Astrocyte of the cerebellum (primary cell): ENCODE measurements around the gene TMEFF2.

Experiments
- DNase-seq: peaks from one replicate; pipeline ENCODE4 v3.0.0-alpha.2; 2011; ENCODE audit warnings: low read depth
- H3K4me3 ChIP-seq: 2 replicates; pipeline ENCODE4 v1.5.1; 2011; ENCODE audit warnings: mild to moderate bottlenecking, low read depth, low read length, moderate library complexity
- in situ Hi-C: cut with HindIII; loops from 2 replicates; pipeline ENCODE4 v1.10.0; 2017; ENCODE audit warnings: low sequenced_read_pairs
- TF ChIP-seq, protein P1 (sequence below): IDR thresholded peaks from 2 replicates; pipeline ENCODE4 v1.5.1; 2012; ENCODE audit warnings: low read length, low read depth, moderate library complexity, mild to moderate bottlenecking; ENCODE audit errors: missing control alignments

Gene TMEFF2

DNA sequence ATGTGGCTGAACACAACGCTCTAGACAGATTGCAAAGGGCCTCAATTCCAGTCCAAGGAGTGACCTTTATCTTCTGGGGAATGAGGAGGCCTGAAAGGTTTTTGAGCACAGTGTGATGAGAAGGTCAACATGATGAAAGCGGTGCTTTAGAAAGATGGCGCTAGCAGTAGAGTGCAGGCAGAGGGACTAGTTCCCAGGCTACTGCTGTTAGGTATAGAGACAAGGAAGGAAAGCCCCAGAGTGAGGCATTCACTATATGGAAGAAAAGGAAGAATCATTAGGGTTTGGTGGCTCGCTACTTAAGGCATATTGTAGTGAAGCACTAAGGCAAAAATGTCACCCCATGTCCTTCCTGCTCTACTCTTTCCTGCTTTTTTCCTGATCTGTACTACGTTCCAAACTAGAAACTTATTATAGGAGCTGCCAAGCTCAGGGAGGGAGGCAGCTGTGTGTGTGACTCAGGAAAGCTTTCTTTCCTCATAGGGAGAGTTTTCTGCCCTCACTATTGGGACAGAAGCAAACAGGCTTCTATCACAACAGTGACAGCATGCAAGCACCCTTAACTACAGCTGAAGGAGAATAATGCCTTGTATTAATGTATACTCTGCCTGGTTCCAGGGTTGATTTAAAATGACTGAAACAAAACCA is 187.0 kb downstream of the TMEFF2 start:
- TF ChIP-seq, protein P1, sequence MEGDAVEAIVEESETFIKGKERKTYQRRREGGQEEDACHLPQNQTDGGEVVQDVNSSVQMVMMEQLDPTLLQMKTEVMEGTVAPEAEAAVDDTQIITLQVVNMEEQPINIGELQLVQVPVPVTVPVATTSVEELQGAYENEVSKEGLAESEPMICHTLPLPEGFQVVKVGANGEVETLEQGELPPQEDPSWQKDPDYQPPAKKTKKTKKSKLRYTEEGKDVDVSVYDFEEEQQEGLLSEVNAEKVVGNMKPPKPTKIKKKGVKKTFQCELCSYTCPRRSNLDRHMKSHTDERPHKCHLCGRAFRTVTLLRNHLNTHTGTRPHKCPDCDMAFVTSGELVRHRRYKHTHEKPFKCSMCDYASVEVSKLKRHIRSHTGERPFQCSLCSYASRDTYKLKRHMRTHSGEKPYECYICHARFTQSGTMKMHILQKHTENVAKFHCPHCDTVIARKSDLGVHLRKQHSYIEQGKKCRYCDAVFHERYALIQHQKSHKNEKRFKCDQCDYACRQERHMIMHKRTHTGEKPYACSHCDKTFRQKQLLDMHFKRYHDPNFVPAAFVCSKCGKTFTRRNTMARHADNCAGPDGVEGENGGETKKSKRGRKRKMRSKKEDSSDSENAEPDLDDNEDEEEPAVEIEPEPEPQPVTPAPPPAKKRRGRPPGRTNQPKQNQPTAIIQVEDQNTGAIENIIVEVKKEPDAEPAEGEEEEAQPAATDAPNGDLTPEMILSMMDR, result no peak
- in situ Hi-C loops, result no loop called here
- no peak overlapping the region for H3K4me3 ChIP-seq
- no peak for DNase-seq

DNA sequence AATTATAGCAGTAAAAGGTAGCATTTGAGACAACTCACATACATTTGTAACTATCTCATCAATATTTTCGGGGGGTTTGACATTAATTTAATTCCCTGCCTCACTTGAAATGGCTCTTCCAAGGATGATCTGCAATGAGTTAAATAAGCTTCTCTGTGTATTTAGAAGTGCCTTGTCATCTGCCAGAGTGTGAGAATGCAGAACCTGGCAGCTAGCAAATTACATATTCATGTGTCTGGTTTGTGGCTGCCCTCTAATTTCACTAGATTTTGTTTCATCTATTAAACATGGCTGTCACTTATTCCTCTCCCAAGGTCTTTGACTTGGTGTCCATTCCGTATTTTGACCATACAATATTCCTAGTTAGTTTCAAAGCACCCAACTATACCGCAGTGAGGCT is 189.5 kb downstream of the TMEFF2 start:
- no peak for DNase-seq
- TF ChIP-seq, protein P1, result no peak
- in situ Hi-C loops, result no loop called here

DNA sequence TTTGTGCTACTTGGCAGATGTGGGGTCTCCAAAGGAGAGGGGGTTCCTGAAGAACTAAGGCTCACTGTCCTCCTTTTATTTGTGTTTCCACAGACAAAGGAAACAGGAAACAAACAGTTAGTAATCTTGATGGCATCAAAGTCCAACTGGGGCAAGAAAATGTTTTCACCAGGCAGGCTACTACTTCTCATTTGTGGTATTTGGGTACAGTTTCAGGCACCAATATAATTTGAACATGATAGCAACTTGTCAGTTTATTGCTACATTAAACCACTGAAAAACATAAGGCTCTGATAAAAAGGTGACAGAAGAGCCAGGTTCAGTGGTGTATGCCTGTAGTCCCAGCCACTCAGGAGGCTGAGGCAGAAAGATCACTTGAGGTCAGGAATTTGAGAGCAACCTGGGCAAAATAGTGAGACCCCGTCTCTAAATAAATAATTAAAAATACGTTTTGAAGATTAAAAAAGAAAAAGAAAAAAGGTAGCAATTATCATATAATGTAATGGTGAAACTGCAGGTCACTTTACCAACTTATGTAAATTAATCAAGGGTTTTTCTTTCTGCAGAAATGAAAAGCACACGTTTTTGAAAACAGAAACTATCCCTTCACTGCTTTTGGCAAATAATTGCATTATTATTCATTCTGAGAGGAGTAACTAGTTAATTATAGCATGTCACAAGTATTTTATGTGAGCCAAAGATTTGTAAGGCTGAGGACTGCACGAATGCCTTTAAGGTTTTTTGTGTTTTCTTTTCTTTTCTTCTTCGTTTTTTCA is 190.4 kb downstream of the TMEFF2 start:
- no peak overlapping the region for H3K4me3 ChIP-seq
- DNase-seq, result no peak
- in situ Hi-C loops, result no loop called here
- TF ChIP-seq, protein P1, result no peak

More for the DNA sequence above, 189.5 kb downstream of the TMEFF2 start:
- no peak overlapping the region for H3K4me3 ChIP-seq

DNA sequence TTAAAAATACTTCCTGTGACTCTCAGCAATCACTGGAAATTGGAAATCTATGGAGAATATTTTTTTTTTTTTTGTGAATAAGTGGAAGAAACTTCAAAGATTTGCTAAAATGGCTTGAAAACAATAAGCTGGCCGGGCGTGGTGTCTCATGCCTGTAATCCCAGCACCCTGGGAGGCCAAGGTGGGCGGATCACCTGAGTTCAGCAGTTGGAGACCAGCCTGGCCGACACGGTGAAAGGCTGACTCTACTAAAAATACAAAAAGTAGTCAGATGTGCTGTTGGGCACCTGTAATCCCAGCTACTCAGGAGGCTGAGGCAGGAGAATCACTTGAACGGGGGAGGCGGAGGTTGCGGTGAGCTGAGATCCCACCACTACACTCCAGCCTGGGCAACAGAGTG is 192.3 kb downstream of the TMEFF2 start:
- in situ Hi-C loops, result no loop called here
- H3K4me3 ChIP-seq, result no peak overlapping the region
- no peak for DNase-seq
- TF ChIP-seq, protein P1, result no peak

DNA sequence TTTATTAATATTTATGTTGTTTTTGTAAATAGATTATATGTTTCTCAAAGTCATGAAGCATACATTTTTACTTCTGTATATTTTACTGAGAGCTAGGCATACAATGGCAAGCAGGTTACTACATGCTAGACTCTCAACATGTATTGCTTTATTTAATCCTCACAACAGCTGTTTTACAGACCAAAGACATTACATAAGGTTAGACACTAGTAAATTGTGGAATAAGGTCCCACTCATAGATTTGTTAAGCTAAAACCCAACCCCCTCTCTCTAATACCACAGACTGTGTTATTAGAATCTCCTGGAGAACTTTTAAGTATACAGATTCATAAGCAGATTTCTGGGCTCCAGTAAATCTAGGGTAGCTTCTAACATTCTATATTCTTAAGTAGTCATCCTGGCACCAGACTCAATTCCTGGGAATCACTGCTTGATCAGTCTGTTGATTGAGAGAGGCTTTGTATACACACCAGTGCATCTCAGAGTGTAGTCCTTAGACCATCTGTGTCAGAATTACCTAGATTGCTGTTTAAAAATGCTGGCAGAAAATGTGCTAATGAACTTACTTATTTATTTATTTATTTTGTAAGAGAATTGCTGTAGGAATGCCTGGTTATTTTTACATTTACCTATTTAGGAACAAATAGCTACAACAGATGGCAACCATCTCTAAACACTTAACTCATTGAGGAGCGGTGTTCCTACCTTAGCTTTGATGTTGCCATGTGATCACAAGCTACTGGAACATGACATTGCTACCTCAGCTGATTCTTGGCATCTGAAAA is 194.3 kb downstream of the TMEFF2 start:
- DNase-seq, result no peak
- in situ Hi-C loops, result no loop called here
- TF ChIP-seq, protein P1, result no peak
- H3K4me3 ChIP-seq, result no peak overlapping the region

DNA sequence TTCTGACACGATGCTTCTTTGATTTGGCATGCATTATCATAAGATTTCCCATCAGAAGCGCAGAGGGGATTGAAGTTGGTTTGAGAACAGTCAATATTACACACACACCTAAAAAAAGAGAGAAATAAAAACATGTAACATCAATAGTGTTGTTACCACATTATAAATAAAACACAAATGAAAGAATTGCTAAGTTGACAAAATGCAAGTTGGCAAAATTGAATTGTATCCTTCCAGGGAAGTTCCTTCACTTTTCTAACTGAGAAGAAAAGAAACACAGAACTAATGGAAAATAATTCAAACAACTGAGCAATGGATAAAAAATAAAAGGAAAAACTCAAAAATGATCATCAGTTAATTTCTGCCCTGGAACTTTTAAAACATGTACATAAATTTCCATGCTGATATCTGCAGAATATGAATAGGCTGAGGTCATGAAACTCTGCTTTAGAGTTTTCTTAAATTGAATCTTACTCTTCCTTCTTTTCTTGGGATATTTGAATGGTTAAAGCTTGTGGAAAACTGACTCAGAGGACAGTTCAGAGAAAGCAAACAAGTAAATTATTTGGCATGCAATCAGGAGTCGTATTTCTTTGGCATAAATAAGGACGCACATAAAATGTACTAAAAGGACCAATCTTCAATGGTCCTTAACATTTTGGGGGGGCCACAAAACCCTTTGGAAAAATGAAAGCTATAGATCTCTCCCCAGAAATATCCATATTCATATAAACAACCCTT is 195.5 kb downstream of the TMEFF2 start:
- H3K4me3 ChIP-seq, result no peak overlapping the region
- TF ChIP-seq, protein P1, result no peak
- in situ Hi-C loops, result no loop called here
- DNase-seq, result no peak
